H9 (cell line): ENCODE data around the gene WDR87. TPM values are rescaled to one million over a fixed set of nuclear protein-coding genes. Genes with fewer than 3 reads are reported as not detected.

ENCODE experiments used
- DNase-seq: peaks from one replicate; pipeline ENCODE4 v3.0.0-alpha.2; 2017
- H2AFZ ChIP-seq: one replicate; pipeline ENCODE4 v1.6.1; 2013; ENCODE audit warnings: mild to moderate bottlenecking, low read length, control low read depth, moderate library complexity
- H2AK5ac ChIP-seq: 2 replicates; pipeline ENCODE4 v1.6.1; 2013; ENCODE audit warnings: low read length, control low read depth, mixed read lengths; ENCODE audit not compliant: insufficient read length
- H2BK120ac ChIP-seq: one replicate; pipeline ENCODE4 v1.6.1; 2013; ENCODE audit warnings: low read depth, mild to moderate bottlenecking, low read length, control low read depth, inconsistent platforms; ENCODE audit not compliant: poor library complexity, severe bottlenecking
- H2BK12ac ChIP-seq: 2 replicates; pipeline ENCODE4 v1.6.1; 2013; ENCODE audit warnings: low read length, control low read depth, mixed read lengths, low read depth; ENCODE audit not compliant: insufficient read length
- H2BK15ac ChIP-seq: 2 replicates; pipeline ENCODE4 v1.6.1; 2013; ENCODE audit warnings: low read depth, low read length, control low read depth
- H2BK20ac ChIP-seq: one replicate; pipeline ENCODE4 v1.6.1; 2013; ENCODE audit warnings: low read depth, mild to moderate bottlenecking, low read length, control low read depth, inconsistent platforms; ENCODE audit not compliant: poor library complexity, severe bottlenecking
- H2BK5ac ChIP-seq: 2 replicates; pipeline ENCODE4 v1.6.1; 2013; ENCODE audit warnings: low read length, control low read depth, mixed read lengths; ENCODE audit not compliant: insufficient read length
- H3K14ac ChIP-seq: 2 replicates; pipeline ENCODE4 v1.6.1; 2013; ENCODE audit warnings: low read length, control low read depth; ENCODE audit not compliant: insufficient read depth
- H3K18ac ChIP-seq: 2 replicates; pipeline ENCODE4 v1.6.1; 2013; ENCODE audit warnings: low read depth, mild to moderate bottlenecking, mixed read lengths, low read length, control low read depth; ENCODE audit not compliant: insufficient read length
- H3K23ac ChIP-seq: 2 replicates; pipeline ENCODE4 v1.6.1; 2013; ENCODE audit warnings: low read length, control low read depth, mixed read lengths, low read depth; ENCODE audit not compliant: insufficient read length
- H3K23me2 ChIP-seq: 2 replicates; pipeline ENCODE4 v1.6.1; 2013; ENCODE audit warnings: low read depth, mild to moderate bottlenecking, mixed read lengths, low read length, control low read depth; ENCODE audit not compliant: insufficient read length, poor library complexity, severe bottlenecking
- H3K27ac ChIP-seq: 2 replicates; pipeline ENCODE4 v1.5.1; 2013; ENCODE audit warnings: low read length, control low read depth, mixed read lengths, low read depth; ENCODE audit not compliant: insufficient read length
- H3K27me3 ChIP-seq: 2 replicates; pipeline ENCODE4 v1.6.1; 2013; ENCODE audit warnings: low read length, control low read depth, inconsistent platforms; ENCODE audit not compliant: insufficient read depth
- H3K4ac ChIP-seq: 2 replicates; pipeline ENCODE4 v1.6.1; 2013; ENCODE audit warnings: low read depth, mild to moderate bottlenecking, control low read depth, inconsistent platforms, low read length, moderate library complexity
- H3K4me1 ChIP-seq: 2 replicates; pipeline ENCODE4 v1.6.1; 2013; ENCODE audit warnings: low read length, control low read depth, inconsistent platforms; ENCODE audit not compliant: insufficient read depth
- H3K4me2 ChIP-seq: 2 replicates; pipeline ENCODE4 v1.6.1; 2013; ENCODE audit warnings: low read length, control low read depth, mixed read lengths; ENCODE audit not compliant: insufficient read length, insufficient read depth
- H3K56ac ChIP-seq: 2 replicates; pipeline ENCODE4 v1.6.1; 2013; ENCODE audit warnings: low read depth, mild to moderate bottlenecking, mixed read lengths, low read length, control low read depth; ENCODE audit not compliant: insufficient read length
- H3K79me1 ChIP-seq: 2 replicates; pipeline ENCODE4 v1.6.1; 2013; ENCODE audit warnings: low read depth, mild to moderate bottlenecking, moderate library complexity, low read length, control low read depth, inconsistent platforms; ENCODE audit not compliant: insufficient read depth, poor library complexity, severe bottlenecking
- H3K79me2 ChIP-seq: 2 replicates; pipeline ENCODE4 v1.6.1; 2013; ENCODE audit warnings: low read length, control low read depth, inconsistent platforms; ENCODE audit not compliant: insufficient read depth
- H3K9ac ChIP-seq: 2 replicates; pipeline ENCODE4 v1.6.1; 2013; ENCODE audit warnings: low read length, control low read depth, mixed read lengths; ENCODE audit not compliant: insufficient read length; ENCODE audit errors: extremely low read depth
- H3K9me3 ChIP-seq: one replicate; pipeline ENCODE4 v1.6.1; 2013; ENCODE audit warnings: low read depth, low read length, inconsistent platforms; ENCODE audit not compliant: control insufficient read depth
- H3T11ph ChIP-seq: one replicate; pipeline ENCODE4 v1.6.1; 2013; ENCODE audit warnings: mild to moderate bottlenecking, low read length, control low read depth, inconsistent platforms
- H4K20me1 ChIP-seq: one replicate; pipeline ENCODE4 v1.6.1; 2013; ENCODE audit not compliant: control insufficient read depth, insufficient read length, insufficient read depth
- H4K5ac ChIP-seq: 2 replicates; pipeline ENCODE4 v1.6.1; 2013; ENCODE audit warnings: low read depth, mild to moderate bottlenecking, mixed read lengths, low read length, control low read depth; ENCODE audit not compliant: insufficient read length
- H4K8ac ChIP-seq: replicated peaks from 2 replicates; pipeline ENCODE4 v1.6.1; 2013; ENCODE audit warnings: low read length, control low read depth, mixed read lengths, low read depth; ENCODE audit not compliant: insufficient read length
- H4K91ac ChIP-seq: 2 replicates; pipeline ENCODE4 v1.6.1; 2013; ENCODE audit warnings: low read depth, mild to moderate bottlenecking, moderate library complexity, mixed read lengths, low read length, control low read depth; ENCODE audit not compliant: insufficient read length
- H3K27ac Mint-ChIP-seq, 3 experiments: 2 replicates in 2 of 3; 3 replicates in 1 of 3; pipeline ENCODE4 v1.8.0; 2020 to 2021; ENCODE audit warnings: mixed read lengths in 3 of 3, mild to moderate bottlenecking in 1 of 3, moderate library complexity in 1 of 3
- H3K27me3 Mint-ChIP-seq: 2 replicates; pipeline ENCODE4 v1.8.0; 2021; ENCODE audit warnings: low read depth, mild to moderate bottlenecking, moderate library complexity, mixed read lengths
- H3K36me3 Mint-ChIP-seq, 3 experiments: 2 replicates in 2 of 3; 3 replicates in 1 of 3; pipeline ENCODE4 v1.8.0; 2020 to 2021; ENCODE audit warnings: low read depth in 3 of 3, mixed read lengths in 3 of 3; ENCODE audit not compliant: insufficient read depth in 1 of 3
- H3K4me1 Mint-ChIP-seq, 2 experiments: 2 replicates each; pipeline ENCODE4 v1.8.0; 2020; ENCODE audit warnings: mixed read lengths in 2 of 2
- H3K4me3 Mint-ChIP-seq, 2 experiments: 2 replicates in 1 of 2; 3 replicates in 1 of 2; pipeline ENCODE4 v1.8.0; 2020 to 2021; ENCODE audit warnings: mild to moderate bottlenecking in 2 of 2, mixed read lengths in 2 of 2, moderate library complexity in 1 of 2
- H3K9me3 Mint-ChIP-seq, 2 experiments: 2 replicates in 1 of 2; 3 replicates in 1 of 2; pipeline ENCODE4 v1.8.0; 2020; ENCODE audit warnings: mild to moderate bottlenecking in 2 of 2, mixed read lengths in 2 of 2, moderate library complexity in 1 of 2
- CTCF ChIP-seq: fragments of 200-600 bp; sonication (generic); conservative IDR thresholded peaks from 3 replicates; pipeline ENCODE4 v1.8.0; 2021; ENCODE audit warnings: antibody characterized with exemption, mild to moderate bottlenecking
- WGBS: extraction: QIAGEN DNeasy Blood & Tissue Kit; methylation state at CpG from one replicate; pipeline ENCODE4 v1.1.7; 2013; ENCODE audit warnings: missing lambda C conversion rate, low lambda C conversion rate, mixed read lengths; ENCODE audit not compliant: insufficient read length; ENCODE audit errors: extremely low coverage; 5-methylcytosine and 5-hydroxymethylcytosine counted together
- total RNA-seq: library from RNA; stranded (reverse); gene quantifications from 2 replicates; pipeline ENCODE4 v1.2.1, GENCODE V29; 2021

The WDR87 gene
- total RNA-seq, 1 experiment from 2014 or later = not detected

GRCh38 chr19:37899453-37899852, 6.9 kb downstream of the WDR87 start:
- no peak overlapping the region for H3K4ac ChIP-seq
- H4K5ac ChIP-seq = no peak overlapping the region
- H2BK120ac ChIP-seq = no peak overlapping the region
- H3K14ac ChIP-seq = no peak overlapping the region
- H3K4me1 ChIP-seq = no peaks in the 10 kb centered on the region
- Mint-ChIP-seq H3K4me3 (no peak overlapping the region), H3K9me3 (no peaks in the 10 kb centered on the region; a peak in 1 of 5 replicates), H3K27ac (no peak overlapping the region), H3K27me3 (no peaks in the 10 kb centered on the region; the same call in none of the 2 replicates), H3K36me3 (no peaks in the 10 kb centered on the region; a peak in 1 of 7 replicates), H3K4me1 (peaks cover 3 to 6% of the 10 kb centered on the region in 2 experiments; a peak in 3 of 4 replicates)
- no peak overlapping the region for H2BK5ac ChIP-seq
- H3K56ac ChIP-seq = no peak overlapping the region
- H3K27me3 ChIP-seq = no peaks in the 10 kb centered on the region
- H3K9ac ChIP-seq = no peak overlapping the region
- DNase-seq = no peak
- no peak overlapping the region for H2BK12ac ChIP-seq
- no peak overlapping the region for H3K4me2 ChIP-seq
- H2BK15ac ChIP-seq = no peak overlapping the region
- no peaks in the 10 kb centered on the region for H3K23me2 ChIP-seq
- H2BK20ac ChIP-seq = no peak overlapping the region
- H3K23ac ChIP-seq = no peak overlapping the region
- no peaks in the 10 kb centered on the region for H4K20me1 ChIP-seq
- no peak overlapping the region for H2AFZ ChIP-seq
- no peaks in the 10 kb centered on the region for H3K79me2 ChIP-seq
- H3K27ac ChIP-seq = no peak overlapping the region
- H3K9me3 ChIP-seq = no peaks in the 10 kb centered on the region
- H3K18ac ChIP-seq = no peak overlapping the region
- no peak overlapping the region for H3T11ph ChIP-seq
- no peak overlapping the region for H2AK5ac ChIP-seq
- no peak for TF ChIP-seq CTCF
- no CpG with 5 or more reads among the region's 1 CpG for WGBS
- H4K91ac ChIP-seq = no peak overlapping the region
- no peaks in the 10 kb centered on the region for H3K79me1 ChIP-seq
- no peak overlapping the region for H4K8ac ChIP-seq
